Muscle of leg (tissue), 16 donors: ENCODE results near the gene BLOC1S1. TPM values are rescaled to one million over a fixed set of nuclear protein-coding genes. Genes with fewer than 3 reads are reported as not detected.

Experiments used
- DNase-seq: peaks from one replicate; pipeline ENCODE4 v3.0.0; 2013
- H3K27ac ChIP-seq: one replicate; pipeline ENCODE4 v1.5.1; 2013; ENCODE audit warnings: mild to moderate bottlenecking, low read length, control low read depth
- H3K27me3 ChIP-seq: one replicate; pipeline ENCODE4 v1.6.1; 2013; ENCODE audit warnings: low read length; ENCODE audit not compliant: control insufficient read depth, insufficient read depth
- H3K36me3 ChIP-seq: one replicate; pipeline ENCODE4 v1.6.1; 2013; ENCODE audit warnings: low read length; ENCODE audit not compliant: control insufficient read depth, insufficient read depth
- H3K4me1 ChIP-seq: one replicate; pipeline ENCODE4 v1.6.1; 2013; ENCODE audit warnings: low read length; ENCODE audit not compliant: control insufficient read depth, insufficient read depth
- H3K4me3 ChIP-seq: one replicate; pipeline ENCODE4 v1.5.1; 2013; ENCODE audit warnings: low read length, control low read depth
- H3K9me3 ChIP-seq: replicated peaks from 2 replicates; pipeline ENCODE4 v1.6.1; 2013; ENCODE audit warnings: low read depth, low read length; ENCODE audit not compliant: control insufficient read depth
- WGBS: methylation state at CpG from one replicate; pipeline ENCODE4 v1.1.5; 2013; ENCODE audit warnings: missing lambda C conversion rate; ENCODE audit not compliant: insufficient coverage; 5-methylcytosine and 5-hydroxymethylcytosine counted together
- long read RNA-seq, 11 donors: transcript quantifications; one replicate each; lab custom pipeline, GENCODE V29; 2026
- polyA plus RNA-seq, 8 donors: library from polyadenylated mRNA; unstranded; fragments of 120-200 nt; gene quantifications; one replicate each; pipeline versions ENCODE4 v1.2.1 to v1.2.3, GENCODE V29; 2013; ENCODE audit warnings: inconsistent platforms in 1 of 8, low replicate concordance in 1 of 8; ENCODE audit not compliant: insufficient read length in 8 of 8, insufficient read depth in 1 of 8
- total RNA-seq: library from RNA; stranded (reverse); fragments of 120-200 nt; gene quantifications from one replicate; pipeline ENCODE4 v1.2.4, GENCODE V29; 2013

Gene BLOC1S1
- total RNA-seq (135 TPM), polyA plus RNA-seq (100 to 1,000 TPM in 7 of 8 donors, 10 to 100 TPM in 1; 97.2 to 133 (median 115) TPM)
- long read RNA-seq, donor 1, transcript BLOC1S1-203 (4 exons, 571 nt): major isoform, 41 of 41 reads
- long read RNA-seq, donor 1, partial matches to known transcripts: 0 of 41 reads
- long read RNA-seq, donor 1, other reads (novel, unspliced or antisense): 0 of 41 reads
- long read RNA-seq, donor 2, transcript BLOC1S1-203 (4 exons, 571 nt): major isoform, 10 of 10 reads
- long read RNA-seq, donor 2, partial matches to known transcripts: 0 of 10 reads
- long read RNA-seq, donor 2, other reads (novel, unspliced or antisense): 0 of 10 reads
- long read RNA-seq, donor 3, transcript BLOC1S1-203 (4 exons, 571 nt): major isoform, 67 of 72 reads
- long read RNA-seq, donor 3, partial matches to known transcripts: 0 of 72 reads
- long read RNA-seq, donor 3, other reads (novel, unspliced or antisense): 0 of 72 reads
- long read RNA-seq, donor 4, transcript BLOC1S1-203 (4 exons, 571 nt): major isoform, 54 of 58 reads
- long read RNA-seq, donor 4, partial matches to known transcripts: 0 of 58 reads
- long read RNA-seq, donor 4, other reads (novel, unspliced or antisense): 0 of 58 reads
- long read RNA-seq, donor 5, transcript BLOC1S1-203 (4 exons, 571 nt): major isoform, 145 of 153 reads
- long read RNA-seq, donor 5, partial matches to known transcripts: 0 of 153 reads
- long read RNA-seq, donor 5, other reads (novel, unspliced or antisense): 0 of 153 reads
- long read RNA-seq, donor 6, transcript BLOC1S1-201 (4 exons, 837 nt): minor isoform, 5 of 170 reads
- long read RNA-seq, donor 6, transcript BLOC1S1-204 (3 exons, 1,229 nt): minor isoform, 5 of 170 reads
- long read RNA-seq, donor 6, transcript BLOC1S1-203 (4 exons, 571 nt): major isoform, 152 of 170 reads
- long read RNA-seq, donor 6, partial matches to known transcripts: 5 of 170 reads
- long read RNA-seq, donor 6, other reads (novel, unspliced or antisense): 0 of 170 reads
- long read RNA-seq, donor 7, transcript BLOC1S1-203 (4 exons, 571 nt): major isoform, 93 of 102 reads
- long read RNA-seq, donor 7, transcript BLOC1S1-204 (3 exons, 1,229 nt): minor isoform, 6 of 102 reads
- long read RNA-seq, donor 7, partial matches to known transcripts: 0 of 102 reads
- long read RNA-seq, donor 7, other reads (novel, unspliced or antisense): 0 of 102 reads
- long read RNA-seq, donor 8, transcript BLOC1S1-203 (4 exons, 571 nt): major isoform, 92 of 106 reads
- long read RNA-seq, donor 8, partial matches to known transcripts: 7 of 106 reads
- long read RNA-seq, donor 8, other reads (novel, unspliced or antisense): 0 of 106 reads
- long read RNA-seq, donor 9, transcript BLOC1S1-203 (4 exons, 571 nt): major isoform, 65 of 72 reads
- long read RNA-seq, donor 9, partial matches to known transcripts: 0 of 72 reads
- long read RNA-seq, donor 9, other reads (novel, unspliced or antisense): 0 of 72 reads
- long read RNA-seq, donor 10, transcript BLOC1S1-203 (4 exons, 571 nt): major isoform, 102 of 116 reads
- long read RNA-seq, donor 10, transcript BLOC1S1-201 (4 exons, 837 nt): minor isoform, 6 of 116 reads
- long read RNA-seq, donor 10, partial matches to known transcripts: 5 of 116 reads
- long read RNA-seq, donor 10, other reads (novel, unspliced or antisense): 0 of 116 reads
- long read RNA-seq, donor 11, transcript BLOC1S1-203 (4 exons, 571 nt): major isoform, 73 of 77 reads
- long read RNA-seq, donor 11, partial matches to known transcripts: 0 of 77 reads
- long read RNA-seq, donor 11, other reads (novel, unspliced or antisense): 0 of 77 reads

DNA sequence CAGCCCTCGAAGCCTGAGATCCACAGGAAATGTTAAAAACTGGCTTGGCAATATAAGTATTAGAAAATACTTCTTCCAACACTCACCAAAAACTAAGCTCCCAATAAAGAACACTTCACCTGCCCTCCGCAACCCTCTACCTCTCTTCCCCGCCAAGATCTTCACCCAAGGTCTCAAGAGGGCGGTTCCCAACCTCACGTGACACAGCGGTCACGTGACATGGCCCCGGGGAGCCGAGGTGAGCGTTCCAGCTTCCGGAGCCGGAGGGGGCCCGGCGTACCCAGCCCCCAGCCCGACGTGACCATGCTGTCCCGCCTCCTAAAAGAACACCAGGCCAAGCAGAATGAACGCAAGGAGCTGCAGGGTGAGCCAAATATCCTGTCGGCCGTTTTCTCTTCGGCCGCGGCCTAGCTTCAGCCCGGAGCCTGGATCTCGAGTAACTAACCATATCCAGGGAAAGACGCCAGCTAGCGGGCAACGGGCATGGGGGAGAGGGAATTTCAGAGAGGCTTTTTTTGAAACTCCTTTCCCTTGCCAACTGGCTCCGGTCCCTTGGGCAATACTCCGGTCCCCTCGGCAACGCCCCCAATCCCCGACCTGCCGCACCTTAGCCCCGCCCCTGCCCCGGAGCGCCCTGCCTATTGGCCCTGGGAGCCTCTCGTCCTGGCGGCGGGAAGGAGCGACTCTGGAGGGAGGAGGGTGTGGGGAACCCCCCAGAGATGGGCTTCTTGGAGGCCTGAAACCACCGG lies at the start of gene BLOC1S1:
Gene BLOC1S1, plus strand, starts transcription at position 214 of the 749 bp plus-strand sequence. Its CDS starts 6 bp downstream, at position 220.
- WGBS: 0% methylated on average over 22 of the region's 42 CpGs
- H3K4me1 ChIP-seq: peaks cover 65% of the 10 kb centered on the region
- no peaks in the 10 kb centered on the region for H3K9me3 ChIP-seq
- H3K36me3 ChIP-seq: peaks cover 14% of the 10 kb centered on the region
- peak; percentile 96 for DNase-seq
- peak within 1 kb of the TSS; percentile 97 for H3K27ac ChIP-seq
- H3K27me3 ChIP-seq: no peaks in the 10 kb centered on the region
- peak within 1 kb of the TSS; percentile 72 for H3K4me3 ChIP-seq

GRCh38 chr12:55666508-55666907 lies 49.3 kb upstream of the BLOC1S1 start:
- 59% methylated on average over 4 of the region's 7 CpGs for WGBS
- Histone ChIP-seq H3K27ac (no peak overlapping the region), H3K4me3 (no peak overlapping the region), H3K4me1 (peaks cover 2% of the 10 kb centered on the region), H3K27me3 (no peaks in the 10 kb centered on the region), H3K9me3 (no peaks in the 10 kb centered on the region), H3K36me3 (no peaks in the 10 kb centered on the region)
- no peak for DNase-seq

DNA sequence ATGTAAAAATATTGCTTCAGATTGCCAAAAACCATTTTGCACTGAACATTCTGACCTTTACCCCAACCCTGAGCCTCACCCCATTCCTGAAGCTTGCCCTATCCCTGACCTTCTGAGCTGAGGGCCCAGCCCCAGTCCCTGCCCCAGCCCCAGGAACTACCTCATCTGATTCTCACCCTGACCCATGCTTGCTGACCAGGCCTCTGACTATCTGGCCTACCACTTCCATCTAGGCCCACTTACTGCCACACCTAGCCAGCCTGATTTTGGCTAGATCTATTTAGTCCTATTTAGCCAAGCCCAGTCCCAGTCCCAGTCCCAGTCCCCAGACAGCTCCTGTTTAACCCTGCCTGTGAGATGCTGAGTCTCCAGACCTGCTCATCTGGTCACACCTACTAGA lies 45.6 kb upstream of the BLOC1S1 start:
- Histone ChIP-seq H3K4me3 (no peak overlapping the region), H3K9me3 (no peaks in the 10 kb centered on the region), H3K27ac (no peak overlapping the region), H3K36me3 (no peaks in the 10 kb centered on the region), H3K27me3 (no peaks in the 10 kb centered on the region), H3K4me1 (no peaks in the 10 kb centered on the region)
- DNase-seq: no peak

DNA sequence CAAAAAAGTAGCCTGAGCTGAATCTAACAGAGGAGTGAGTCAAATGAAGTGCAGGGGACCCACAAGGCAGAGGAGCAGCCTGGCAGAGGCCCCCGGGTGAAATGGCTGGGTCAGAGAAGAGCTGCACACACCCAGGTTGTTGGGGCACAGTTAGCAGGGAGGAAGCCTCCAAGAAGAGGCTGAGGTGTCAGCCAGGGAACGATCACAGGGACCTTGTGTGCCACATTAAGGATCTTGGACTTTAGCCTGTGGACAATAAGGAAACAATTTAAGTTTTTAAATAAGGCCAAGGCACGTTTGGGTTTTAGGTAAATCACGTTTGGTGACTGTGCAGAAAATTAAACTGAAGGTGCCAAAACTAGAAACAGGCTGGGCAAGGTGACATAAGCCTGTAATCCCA lies 44.1 kb upstream of the BLOC1S1 start:
- Histone ChIP-seq H3K4me3 (no peak overlapping the region), H3K36me3 (no peaks in the 10 kb centered on the region), H3K9me3 (no peaks in the 10 kb centered on the region), H3K27ac (no peak overlapping the region), H3K4me1 (no peaks in the 10 kb centered on the region), H3K27me3 (no peaks in the 10 kb centered on the region)
- no peak for DNase-seq
- 57% methylated on average over 4 of the region's 4 CpGs for WGBS

DNA sequence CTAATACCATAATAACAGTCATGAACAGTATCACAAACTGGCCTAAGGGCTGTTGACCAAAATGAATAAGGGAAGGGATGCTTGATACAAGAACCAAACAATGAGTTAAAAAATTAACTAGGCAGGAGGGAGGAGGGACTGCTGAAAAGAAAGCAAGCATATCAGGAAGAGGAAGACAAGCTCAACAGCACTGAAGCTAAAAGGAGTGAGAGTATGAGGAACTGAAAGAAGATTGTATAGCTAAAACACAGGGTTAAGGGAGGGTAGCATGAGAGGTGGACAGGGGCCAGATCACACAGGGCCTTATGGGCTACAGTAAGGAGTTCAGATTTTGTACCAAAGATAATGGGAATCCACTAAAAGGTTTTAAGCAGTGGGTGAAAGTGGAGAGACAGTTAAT lies 42.2 kb upstream of the BLOC1S1 start:
- H3K9me3 ChIP-seq: no peaks in the 10 kb centered on the region
- H3K27me3 ChIP-seq: no peaks in the 10 kb centered on the region
- no peaks in the 10 kb centered on the region for H3K4me1 ChIP-seq
- no peak overlapping the region for H3K4me3 ChIP-seq
- DNase-seq: peak; percentile 53
- H3K27ac ChIP-seq: no peak overlapping the region
- H3K36me3 ChIP-seq: no peaks in the 10 kb centered on the region

DNA sequence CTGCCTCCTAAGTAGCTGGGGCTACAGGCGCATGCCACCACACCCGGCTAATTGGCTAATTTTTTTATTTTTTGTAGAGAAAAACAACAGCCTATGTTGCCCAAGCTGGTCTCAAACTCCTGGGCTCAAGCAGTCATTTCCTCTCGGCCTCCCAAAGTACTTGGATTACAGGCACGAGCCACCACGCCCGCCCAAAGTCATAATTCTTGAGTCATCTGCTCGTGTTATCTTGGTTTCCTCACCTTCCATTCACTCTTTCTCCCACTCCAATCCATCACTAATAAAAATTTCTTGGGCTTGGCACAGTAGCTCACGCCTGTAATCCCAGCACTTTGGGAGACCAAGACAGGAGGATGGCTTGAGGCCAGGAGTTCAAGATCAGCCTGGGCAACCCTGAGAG lies 40.2 kb upstream of the BLOC1S1 start:
- Histone ChIP-seq H3K27me3 (no peaks in the 10 kb centered on the region), H3K4me3 (no peak overlapping the region), H3K36me3 (no peaks in the 10 kb centered on the region), H3K9me3 (no peaks in the 10 kb centered on the region), H3K27ac (no peak overlapping the region), H3K4me1 (peaks cover 1% of the 10 kb centered on the region)
- WGBS: 84% methylated on average over 5 of the region's 8 CpGs
- no peak for DNase-seq

DNA sequence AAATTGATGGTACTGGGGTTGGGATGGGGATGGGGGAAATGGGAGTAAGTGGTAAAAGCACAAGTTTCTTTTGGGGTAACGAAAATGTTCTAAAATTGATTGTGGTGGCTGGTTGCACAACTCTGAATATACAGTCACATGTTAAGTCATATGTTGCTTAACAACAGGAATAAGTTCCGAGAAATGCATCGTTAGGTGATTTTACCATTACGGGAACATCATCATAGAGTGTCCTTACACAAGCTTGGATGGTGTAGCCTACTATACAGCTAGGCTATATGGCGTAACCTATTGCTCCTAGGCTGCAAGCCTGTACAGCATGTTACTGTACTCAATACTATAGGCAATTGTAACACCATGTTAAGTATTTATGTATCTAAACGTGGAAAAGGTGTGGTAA lies 39.1 kb upstream of the BLOC1S1 start:
- Histone ChIP-seq H3K27ac (no peak overlapping the region), H3K36me3 (no peaks in the 10 kb centered on the region), H3K9me3 (no peaks in the 10 kb centered on the region), H3K4me1 (peaks cover 10% of the 10 kb centered on the region), H3K4me3 (no peak overlapping the region), H3K27me3 (peaks cover 2% of the 10 kb centered on the region)
- peak; percentile 46 for DNase-seq
- WGBS: 40% methylated on average over 2 of the region's 6 CpGs

GRCh38 chr12:55679691-55680090 lies 36.2 kb upstream of the BLOC1S1 start:
- Histone ChIP-seq H3K4me1 (peaks cover 18% of the 10 kb centered on the region), H3K36me3 (peaks cover 9% of the 10 kb centered on the region), H3K4me3 (no peak overlapping the region), H3K9me3 (no peaks in the 10 kb centered on the region), H3K27me3 (peaks cover 2% of the 10 kb centered on the region), H3K27ac (no peak overlapping the region)
- WGBS: 96% methylated on average over 3 of the region's 5 CpGs
- DNase-seq: no peak
